ENCODE data around the gene CST6.
A peak's percentile ranks its signal among the peaks of the same experiment; 100 is the strongest.

Gene CST6

DNA sequence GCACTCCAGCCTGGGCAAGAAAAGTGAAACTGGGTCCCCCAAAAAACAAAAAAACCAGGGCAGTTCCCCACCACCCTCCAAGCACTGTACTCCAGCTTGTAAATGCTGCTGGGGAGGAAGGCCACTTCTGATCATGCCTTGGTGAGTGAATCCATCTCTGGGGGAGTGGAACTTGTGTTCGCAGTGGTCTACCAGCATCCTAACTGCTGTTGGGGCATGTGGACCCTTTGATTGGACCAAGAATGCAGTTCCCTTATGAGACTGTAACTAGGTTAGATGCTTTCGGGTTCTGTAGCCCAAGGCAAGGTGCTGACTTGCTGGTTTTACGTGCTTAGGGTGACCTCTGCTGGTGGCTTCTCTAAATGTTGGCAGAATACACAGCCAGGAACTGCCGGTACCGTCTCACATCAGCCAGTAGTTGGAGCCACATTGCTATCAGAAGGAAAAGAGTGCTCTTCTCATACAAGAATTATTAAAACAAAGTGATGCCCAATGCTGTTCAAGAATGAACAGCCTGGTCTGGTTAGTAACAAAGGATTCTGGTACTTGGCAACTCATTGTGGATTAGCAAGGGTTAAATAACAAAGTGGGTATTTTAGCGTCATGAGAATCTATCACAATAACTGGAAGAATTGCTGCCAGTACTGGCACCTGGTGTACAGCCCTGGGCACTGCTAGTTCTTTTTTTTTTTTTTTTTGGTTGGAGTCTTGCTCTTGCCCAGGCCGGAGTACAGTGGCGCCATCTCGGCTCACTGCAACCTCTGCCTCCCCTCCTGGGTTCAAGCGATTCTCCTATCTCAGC is 22.8 kb upstream of the CST6 start:
- TF ChIP-seq, protein P1, sequence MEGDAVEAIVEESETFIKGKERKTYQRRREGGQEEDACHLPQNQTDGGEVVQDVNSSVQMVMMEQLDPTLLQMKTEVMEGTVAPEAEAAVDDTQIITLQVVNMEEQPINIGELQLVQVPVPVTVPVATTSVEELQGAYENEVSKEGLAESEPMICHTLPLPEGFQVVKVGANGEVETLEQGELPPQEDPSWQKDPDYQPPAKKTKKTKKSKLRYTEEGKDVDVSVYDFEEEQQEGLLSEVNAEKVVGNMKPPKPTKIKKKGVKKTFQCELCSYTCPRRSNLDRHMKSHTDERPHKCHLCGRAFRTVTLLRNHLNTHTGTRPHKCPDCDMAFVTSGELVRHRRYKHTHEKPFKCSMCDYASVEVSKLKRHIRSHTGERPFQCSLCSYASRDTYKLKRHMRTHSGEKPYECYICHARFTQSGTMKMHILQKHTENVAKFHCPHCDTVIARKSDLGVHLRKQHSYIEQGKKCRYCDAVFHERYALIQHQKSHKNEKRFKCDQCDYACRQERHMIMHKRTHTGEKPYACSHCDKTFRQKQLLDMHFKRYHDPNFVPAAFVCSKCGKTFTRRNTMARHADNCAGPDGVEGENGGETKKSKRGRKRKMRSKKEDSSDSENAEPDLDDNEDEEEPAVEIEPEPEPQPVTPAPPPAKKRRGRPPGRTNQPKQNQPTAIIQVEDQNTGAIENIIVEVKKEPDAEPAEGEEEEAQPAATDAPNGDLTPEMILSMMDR (IDR thresholded peaks at IDR 0.05; ENCODE audit: low read length): peak; percentile 97
- no peak for TF ChIP-seq EZH2 (optimal IDR thresholded peaks at IDR 0.05; ENCODE audit: low read depth, low read length)
- no peaks in the 10 kb centered on the region for H3K9me2 ChIP-seq (replicated peaks; ENCODE audit: insufficient read depth, low read length)
- H3K9ac ChIP-seq (ENCODE audit: low read length): no peak overlapping the region
- peaks cover 7% of the 10 kb centered on the region for H3F3A ChIP-seq (ENCODE audit: insufficient read depth, low read length)
- no peaks in the 10 kb centered on the region for H3K79me2 ChIP-seq (ENCODE audit: low read length)
- H3K4me3 ChIP-seq (ENCODE audit: low read length): no peak overlapping the region
- no peaks in the 10 kb centered on the region for H3K36me3 ChIP-seq (replicated peaks; ENCODE audit: insufficient read depth, low read length)
- H4K20me1 ChIP-seq (ENCODE audit: insufficient read depth, low read length): no peaks in the 10 kb centered on the region
- peak; percentile 93 for DNase-seq
- no peak overlapping the region for H2AFZ ChIP-seq (ENCODE audit: low read length)
- no peak overlapping the region for H3K4me2 ChIP-seq (ENCODE audit: low read depth, low read length)
- peaks cover 3% of the 10 kb centered on the region for H3K4me1 ChIP-seq (ENCODE audit: low read length)
- no peaks in the 10 kb centered on the region for H3K27me3 ChIP-seq (replicated peaks; ENCODE audit: insufficient read depth, low read length)
- peak overlapping the region; percentile 0; the same call in 1 of the 2 replicates for H3K27ac ChIP-seq (ENCODE audit: low read length)
- H3K9me3 ChIP-seq (replicated peaks; ENCODE audit: insufficient read depth, low read length): no peaks in the 10 kb centered on the region

GRCh38 chr11:65992056-65992455 is 19.8 kb upstream of the CST6 start:
- DNase-seq: no peak
- Histone ChIP-seq H3K4me2 (ENCODE audit: low read depth, low read length) (no peak overlapping the region), H3K79me2 (ENCODE audit: low read length) (no peaks in the 10 kb centered on the region), H3K27me3 (replicated peaks; ENCODE audit: insufficient read depth, low read length) (no peaks in the 10 kb centered on the region), H3K36me3 (replicated peaks; ENCODE audit: insufficient read depth, low read length) (no peaks in the 10 kb centered on the region), H4K20me1 (ENCODE audit: insufficient read depth, low read length) (no peaks in the 10 kb centered on the region), H3K9ac (ENCODE audit: low read length) (no peak overlapping the region), H3F3A (ENCODE audit: insufficient read depth, low read length) (peaks cover 7% of the 10 kb centered on the region), H3K4me3 (ENCODE audit: low read length) (no peak overlapping the region), H3K27ac (ENCODE audit: low read length) (no peak overlapping the region), H3K4me1 (ENCODE audit: low read length) (peaks cover 3% of the 10 kb centered on the region), H3K9me2 (replicated peaks; ENCODE audit: insufficient read depth, low read length) (no peaks in the 10 kb centered on the region), H3K9me3 (replicated peaks; ENCODE audit: insufficient read depth, low read length) (no peaks in the 10 kb centered on the region), H2AFZ (ENCODE audit: low read length) (no peak overlapping the region)
- no peak for TF ChIP-seq EZH2 (optimal IDR thresholded peaks at IDR 0.05; ENCODE audit: low read depth, low read length)
- TF ChIP-seq EZH2phosphoT487 (IDR thresholded peaks at IDR 0.05; ENCODE audit: low read length): no peak
- TF ChIP-seq, protein P1 (IDR thresholded peaks at IDR 0.05; ENCODE audit: low read length): no peak

- no peak for DNase-seq
- H3F3A ChIP-seq (ENCODE audit: insufficient read depth, low read length): peaks cover 9% of the 10 kb centered on the region; the same call in 1 of the 2 replicates
- H2AFZ ChIP-seq (ENCODE audit: low read length): no peak overlapping the region
- no peak overlapping the region for H3K4me2 ChIP-seq (ENCODE audit: low read depth, low read length)
- H3K9me3 ChIP-seq (replicated peaks; ENCODE audit: insufficient read depth, low read length): no peaks in the 10 kb centered on the region
- H3K9ac ChIP-seq (ENCODE audit: low read length): no peak overlapping the region
- no peak for TF ChIP-seq EZH2 (optimal IDR thresholded peaks at IDR 0.05; ENCODE audit: low read depth, low read length)
- TF ChIP-seq EZH2phosphoT487 (IDR thresholded peaks at IDR 0.05; ENCODE audit: low read length): no peak
- TF ChIP-seq, protein P1 (IDR thresholded peaks at IDR 0.05; ENCODE audit: low read length): no peak
- H3K27ac ChIP-seq (ENCODE audit: low read length): no peak overlapping the region
- H3K4me1 ChIP-seq (ENCODE audit: low read length): no peaks in the 10 kb centered on the region
- no peaks in the 10 kb centered on the region for H3K9me2 ChIP-seq (replicated peaks; ENCODE audit: insufficient read depth, low read length)
- H3K4me3 ChIP-seq (ENCODE audit: low read length): no peak overlapping the region
- no peaks in the 10 kb centered on the region for H3K27me3 ChIP-seq (replicated peaks; ENCODE audit: insufficient read depth, low read length)
- no peaks in the 10 kb centered on the region for H4K20me1 ChIP-seq (ENCODE audit: insufficient read depth, low read length)
- H3K79me2 ChIP-seq (ENCODE audit: low read length): peaks cover 40% of the 10 kb centered on the region
- H3K36me3 ChIP-seq (replicated peaks; ENCODE audit: insufficient read depth, low read length): peaks cover 6% of the 10 kb centered on the region
These were observed 14.5 kb upstream of the CST6 start for GRCh38 chr11:65997286-65997685.
